ENCODE data around the gene GAA.

GRCh38 chr17:80125656-80126448 is 24.5 kb downstream of the GAA start:
- TF ChIP-seq REST (IDR thresholded peaks at IDR 0.05) (no peak), TAF1 (conservative IDR thresholded peaks at IDR 0.05) (no peak), ZBTB33 (IDR thresholded peaks at IDR 0.05) (no peak), YY1 (IDR thresholded peaks at IDR 0.05) (no peak), ATF3 (IDR thresholded peaks at IDR 0.05) (no peak), JUND (IDR thresholded peaks at IDR 0.05) (no peak), RAD21 (IDR thresholded peaks at IDR 0.05) (no peak), FOXA1 (IDR thresholded peaks at IDR 0.05) (no peak), RXRA (IDR thresholded peaks at IDR 0.05) (no peak), EGR1 (IDR thresholded peaks at IDR 0.05; ENCODE audit: low read depth in 2 of 2) (no peak)
- TF ChIP-seq, protein P1, sequence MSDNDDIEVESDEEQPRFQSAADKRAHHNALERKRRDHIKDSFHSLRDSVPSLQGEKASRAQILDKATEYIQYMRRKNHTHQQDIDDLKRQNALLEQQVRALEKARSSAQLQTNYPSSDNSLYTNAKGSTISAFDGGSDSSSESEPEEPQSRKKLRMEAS (IDR thresholded peaks at IDR 0.05): no peak
- TF ChIP-seq, protein P2, sequence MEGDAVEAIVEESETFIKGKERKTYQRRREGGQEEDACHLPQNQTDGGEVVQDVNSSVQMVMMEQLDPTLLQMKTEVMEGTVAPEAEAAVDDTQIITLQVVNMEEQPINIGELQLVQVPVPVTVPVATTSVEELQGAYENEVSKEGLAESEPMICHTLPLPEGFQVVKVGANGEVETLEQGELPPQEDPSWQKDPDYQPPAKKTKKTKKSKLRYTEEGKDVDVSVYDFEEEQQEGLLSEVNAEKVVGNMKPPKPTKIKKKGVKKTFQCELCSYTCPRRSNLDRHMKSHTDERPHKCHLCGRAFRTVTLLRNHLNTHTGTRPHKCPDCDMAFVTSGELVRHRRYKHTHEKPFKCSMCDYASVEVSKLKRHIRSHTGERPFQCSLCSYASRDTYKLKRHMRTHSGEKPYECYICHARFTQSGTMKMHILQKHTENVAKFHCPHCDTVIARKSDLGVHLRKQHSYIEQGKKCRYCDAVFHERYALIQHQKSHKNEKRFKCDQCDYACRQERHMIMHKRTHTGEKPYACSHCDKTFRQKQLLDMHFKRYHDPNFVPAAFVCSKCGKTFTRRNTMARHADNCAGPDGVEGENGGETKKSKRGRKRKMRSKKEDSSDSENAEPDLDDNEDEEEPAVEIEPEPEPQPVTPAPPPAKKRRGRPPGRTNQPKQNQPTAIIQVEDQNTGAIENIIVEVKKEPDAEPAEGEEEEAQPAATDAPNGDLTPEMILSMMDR (IDR thresholded peaks at IDR 0.05; ENCODE audit: low read depth, low read length, missing input control): no peak
